Measurements from ENCODE around the gene SPNS1.
"Not testable (repeated sequence)": the region's sequence is repeated elsewhere in the genome, so short reads cannot be mapped to it uniquely, and the experiment has no call there.

SPNS1 gene, protein sequence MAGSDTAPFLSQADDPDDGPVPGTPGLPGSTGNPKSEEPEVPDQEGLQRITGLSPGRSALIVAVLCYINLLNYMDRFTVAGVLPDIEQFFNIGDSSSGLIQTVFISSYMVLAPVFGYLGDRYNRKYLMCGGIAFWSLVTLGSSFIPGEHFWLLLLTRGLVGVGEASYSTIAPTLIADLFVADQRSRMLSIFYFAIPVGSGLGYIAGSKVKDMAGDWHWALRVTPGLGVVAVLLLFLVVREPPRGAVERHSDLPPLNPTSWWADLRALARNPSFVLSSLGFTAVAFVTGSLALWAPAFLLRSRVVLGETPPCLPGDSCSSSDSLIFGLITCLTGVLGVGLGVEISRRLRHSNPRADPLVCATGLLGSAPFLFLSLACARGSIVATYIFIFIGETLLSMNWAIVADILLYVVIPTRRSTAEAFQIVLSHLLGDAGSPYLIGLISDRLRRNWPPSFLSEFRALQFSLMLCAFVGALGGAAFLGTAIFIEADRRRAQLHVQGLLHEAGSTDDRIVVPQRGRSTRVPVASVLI

DNA sequence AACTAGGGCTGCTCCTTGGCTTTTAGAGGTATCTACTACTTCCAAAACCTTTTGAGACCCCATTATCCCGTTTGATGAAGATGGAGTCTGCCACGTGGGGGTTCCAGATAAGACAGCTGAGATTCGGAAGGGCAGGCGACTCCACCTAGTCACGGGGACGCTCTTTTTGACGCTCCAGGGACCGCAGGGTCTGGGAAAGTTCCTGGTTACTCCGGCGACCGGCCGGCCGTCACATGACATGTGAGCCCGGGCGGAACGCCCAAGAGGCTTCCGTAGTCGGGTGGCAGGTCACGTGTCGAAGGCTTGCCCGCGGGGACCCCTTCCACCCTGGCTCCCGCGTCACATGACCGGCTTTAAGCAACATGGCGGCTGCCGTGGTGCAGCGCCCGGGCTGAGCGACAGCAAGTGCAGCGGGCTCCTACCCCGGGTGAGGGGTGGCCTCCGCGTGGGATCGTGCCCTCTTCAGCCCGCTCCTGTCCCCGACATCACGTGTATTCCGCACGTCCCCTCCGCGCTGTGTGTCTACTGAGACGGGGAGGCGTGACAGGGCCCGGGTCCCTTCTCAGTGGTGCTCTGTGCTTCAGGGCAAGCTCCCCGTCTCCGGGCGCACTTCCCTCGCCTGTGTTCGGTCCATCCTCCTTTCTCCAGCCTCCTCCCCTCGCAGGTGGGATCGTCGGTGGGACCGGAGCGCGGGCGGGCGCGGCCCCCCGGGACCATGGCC is at the start of gene SPNS1:
Gene SPNS1 (plus strand): TSS at position 342 of the 721 bp plus-strand sequence. CDS start 374 bp downstream, at position 716.
- peak; percentile 99 for DNase-seq (ENCODE audit: low spot score)

DNA sequence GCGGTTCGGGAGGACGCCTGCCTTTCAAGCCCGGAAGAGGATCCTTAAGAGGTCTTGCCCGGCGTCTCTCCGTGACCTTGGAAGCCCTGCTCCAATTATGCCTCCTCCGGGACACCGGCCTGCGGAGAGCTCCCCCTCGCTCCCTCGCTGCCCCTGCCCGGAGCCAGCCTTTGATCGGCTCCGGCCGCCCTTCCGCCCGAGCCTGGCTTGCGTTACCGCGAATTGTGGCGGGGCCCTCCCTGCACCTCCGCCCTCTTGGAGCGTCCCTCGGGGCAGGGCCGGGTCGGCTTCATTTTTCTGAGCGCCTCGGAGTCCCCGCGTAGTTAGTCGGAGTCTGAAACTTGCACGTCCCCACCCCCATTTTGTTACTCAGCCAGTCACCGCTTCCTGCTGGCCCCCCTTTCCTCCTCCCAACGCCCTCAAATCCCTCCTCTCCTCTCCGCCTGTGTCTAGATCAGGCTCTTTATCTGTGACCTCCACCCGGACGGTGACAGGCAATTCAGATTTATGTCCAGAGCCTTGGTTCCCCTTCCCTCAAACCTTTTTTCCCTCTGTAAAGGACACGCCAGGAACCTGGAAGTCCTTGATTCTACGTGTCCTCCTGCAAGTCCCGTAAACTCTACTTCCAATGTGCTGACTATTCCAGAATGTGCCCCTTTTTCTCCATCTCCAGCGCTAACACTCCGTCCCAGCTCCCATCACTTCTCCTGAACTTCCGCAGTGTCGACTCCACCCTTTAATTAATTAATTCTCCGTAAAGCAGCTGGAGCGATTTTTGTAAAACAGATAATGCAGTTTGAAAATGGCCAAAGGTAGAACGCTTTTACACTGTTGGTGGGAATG is 49.0 kb upstream of the SPNS1 start:
- DNase-seq (ENCODE audit: low spot score): peak; percentile 80

- not testable (repeated sequence) for DNase-seq (ENCODE audit: low spot score)
Observed at GRCh38 chr16:28926284-28926683, 48.3 kb upstream of the SPNS1 start.

DNA sequence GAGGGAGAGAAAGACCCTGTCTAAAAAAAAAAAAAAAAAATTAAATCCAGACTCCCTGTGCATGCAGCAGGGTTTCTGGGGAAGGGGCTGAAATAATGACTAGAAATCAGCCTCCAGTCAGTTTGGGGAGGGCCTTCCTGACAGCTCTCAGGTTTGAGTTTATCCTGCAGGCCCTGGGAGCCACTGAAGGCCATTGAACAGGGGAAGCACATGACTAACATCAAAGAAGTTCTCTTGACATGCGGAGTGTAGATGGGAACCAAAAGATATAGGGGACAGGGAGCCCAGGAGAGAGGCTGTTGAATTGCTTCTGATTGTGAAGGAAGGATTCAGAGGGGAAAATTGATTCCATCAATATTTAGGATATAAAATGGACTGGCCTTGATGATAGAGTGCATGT is 46.8 kb upstream of the SPNS1 start:
- no peak for DNase-seq (ENCODE audit: low spot score)

DNA sequence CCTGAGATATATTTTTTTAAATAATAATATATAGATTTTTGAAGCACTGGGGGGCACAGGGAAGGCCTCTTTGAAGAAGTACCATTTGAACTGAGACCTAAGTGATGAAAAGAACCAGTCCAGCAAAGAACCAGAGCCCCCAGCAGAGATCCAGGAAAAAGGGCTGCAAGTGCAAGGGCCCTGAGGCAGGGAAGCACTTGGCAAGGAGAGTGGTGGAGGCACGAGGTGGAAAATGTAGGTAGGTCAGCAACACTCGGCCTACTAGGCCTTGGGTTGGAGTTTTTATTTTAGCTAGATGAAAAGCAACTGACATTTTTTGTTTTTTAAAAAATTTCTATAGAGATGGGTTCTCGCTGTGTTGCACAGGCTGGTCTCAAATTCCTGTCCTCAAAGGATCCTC is 44.4 kb upstream of the SPNS1 start:
- DNase-seq (ENCODE audit: low spot score): no peak

DNA sequence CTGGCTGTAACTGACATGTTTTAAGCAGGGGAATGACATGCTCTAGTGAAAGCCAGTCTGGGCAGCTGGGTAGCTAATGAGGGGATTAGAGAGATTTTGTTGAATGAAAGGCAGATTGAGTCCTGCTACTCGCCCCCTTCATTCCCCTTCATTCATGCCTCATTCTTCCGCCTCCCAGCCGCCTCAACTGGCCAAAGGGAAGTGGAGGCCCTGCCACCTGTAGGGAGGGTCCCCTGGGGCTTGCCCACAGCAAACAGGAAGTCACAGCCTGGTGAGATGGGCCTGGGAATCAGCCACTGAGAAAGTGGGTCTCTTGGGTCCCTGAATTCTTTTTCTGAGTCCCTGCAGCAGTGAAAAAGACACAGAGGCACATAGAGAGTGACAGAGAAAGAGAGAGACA is 43.9 kb upstream of the SPNS1 start:
- no peak for DNase-seq (ENCODE audit: low spot score)

DNA sequence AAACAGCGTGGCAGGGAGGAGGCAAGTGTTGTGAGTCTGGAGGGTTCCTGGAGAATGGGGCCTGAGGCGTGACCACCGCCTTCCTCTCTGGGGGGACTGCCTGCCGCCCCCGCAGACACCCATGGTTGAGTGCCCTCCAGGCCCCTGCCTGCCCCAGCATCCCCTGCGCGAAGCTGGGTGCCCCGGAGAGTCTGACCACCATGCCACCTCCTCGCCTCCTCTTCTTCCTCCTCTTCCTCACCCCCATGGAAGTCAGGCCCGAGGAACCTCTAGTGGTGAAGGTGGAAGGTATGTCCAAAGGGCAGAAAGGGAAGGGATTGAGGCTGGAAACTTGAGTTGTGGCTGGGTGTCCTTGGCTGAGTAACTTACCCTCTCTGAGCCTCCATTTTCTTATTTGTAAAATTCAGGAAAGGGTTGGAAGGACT is 42.8 kb upstream of the SPNS1 start, which contains the start of gene CD19:
Gene CD19 (plus strand): TSS at position 171 of the 425 bp plus-strand sequence. CDS start 30 bp downstream, at position 201.
- no peak for DNase-seq (ENCODE audit: low spot score)

DNA sequence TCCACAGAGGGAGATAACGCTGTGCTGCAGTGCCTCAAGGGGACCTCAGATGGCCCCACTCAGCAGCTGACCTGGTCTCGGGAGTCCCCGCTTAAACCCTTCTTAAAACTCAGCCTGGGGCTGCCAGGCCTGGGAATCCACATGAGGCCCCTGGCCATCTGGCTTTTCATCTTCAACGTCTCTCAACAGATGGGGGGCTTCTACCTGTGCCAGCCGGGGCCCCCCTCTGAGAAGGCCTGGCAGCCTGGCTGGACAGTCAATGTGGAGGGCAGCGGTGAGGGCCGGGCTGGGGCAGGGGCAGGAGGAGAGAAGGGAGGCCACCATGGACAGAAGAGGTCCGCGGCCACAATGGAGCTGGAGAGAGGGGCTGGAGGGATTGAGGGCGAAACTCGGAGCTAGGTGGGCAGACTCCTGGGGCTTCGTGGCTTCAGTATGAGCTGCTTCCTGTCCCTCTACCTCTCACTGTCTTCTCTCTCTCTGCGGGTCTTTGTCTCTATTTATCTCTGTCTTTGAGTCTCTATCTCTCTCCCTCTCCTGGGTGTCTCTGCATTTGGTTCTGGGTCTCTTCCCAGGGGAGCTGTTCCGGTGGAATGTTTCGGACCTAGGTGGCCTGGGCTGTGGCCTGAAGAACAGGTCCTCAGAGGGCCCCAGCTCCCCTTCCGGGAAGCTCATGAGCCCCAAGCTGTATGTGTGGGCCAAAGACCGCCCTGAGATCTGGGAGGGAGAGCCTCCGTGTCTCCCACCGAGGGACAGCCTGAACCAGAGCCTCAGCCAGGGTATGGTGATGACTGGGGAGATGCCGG is 42.0 kb upstream of the SPNS1 start:
- DNase-seq (ENCODE audit: low spot score): no peak

DNA sequence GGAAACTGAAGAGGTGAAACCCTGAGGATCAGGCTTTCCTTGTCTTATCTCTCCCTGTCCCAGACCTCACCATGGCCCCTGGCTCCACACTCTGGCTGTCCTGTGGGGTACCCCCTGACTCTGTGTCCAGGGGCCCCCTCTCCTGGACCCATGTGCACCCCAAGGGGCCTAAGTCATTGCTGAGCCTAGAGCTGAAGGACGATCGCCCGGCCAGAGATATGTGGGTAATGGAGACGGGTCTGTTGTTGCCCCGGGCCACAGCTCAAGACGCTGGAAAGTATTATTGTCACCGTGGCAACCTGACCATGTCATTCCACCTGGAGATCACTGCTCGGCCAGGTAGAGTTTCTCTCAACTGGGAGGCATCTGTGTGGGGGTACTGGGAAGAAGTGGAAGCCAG is 41.4 kb upstream of the SPNS1 start:
- no peak for DNase-seq (ENCODE audit: low spot score)

DNA sequence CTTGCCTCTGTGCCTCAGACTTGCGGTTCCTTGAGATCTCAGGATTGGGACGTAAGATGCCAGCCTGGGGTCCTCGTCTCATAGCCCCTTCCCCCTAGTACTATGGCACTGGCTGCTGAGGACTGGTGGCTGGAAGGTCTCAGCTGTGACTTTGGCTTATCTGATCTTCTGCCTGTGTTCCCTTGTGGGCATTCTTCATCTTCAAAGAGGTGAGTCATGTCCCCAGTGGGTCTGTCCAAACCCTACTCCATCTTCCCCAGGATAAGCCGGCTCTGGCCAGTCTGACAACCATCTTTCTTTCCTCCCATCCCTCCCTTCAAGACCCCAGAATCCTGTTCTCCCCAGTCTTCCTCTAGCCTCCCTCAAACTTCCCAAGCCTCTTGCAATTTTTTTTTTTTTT is 39.2 kb upstream of the SPNS1 start:
- DNase-seq (ENCODE audit: low spot score): no peak

- peak; percentile 92 for DNase-seq (ENCODE audit: low spot score)
Observed at GRCh38 chr16:28935924-28936783, 38.4 kb upstream of the SPNS1 start.

DNA sequence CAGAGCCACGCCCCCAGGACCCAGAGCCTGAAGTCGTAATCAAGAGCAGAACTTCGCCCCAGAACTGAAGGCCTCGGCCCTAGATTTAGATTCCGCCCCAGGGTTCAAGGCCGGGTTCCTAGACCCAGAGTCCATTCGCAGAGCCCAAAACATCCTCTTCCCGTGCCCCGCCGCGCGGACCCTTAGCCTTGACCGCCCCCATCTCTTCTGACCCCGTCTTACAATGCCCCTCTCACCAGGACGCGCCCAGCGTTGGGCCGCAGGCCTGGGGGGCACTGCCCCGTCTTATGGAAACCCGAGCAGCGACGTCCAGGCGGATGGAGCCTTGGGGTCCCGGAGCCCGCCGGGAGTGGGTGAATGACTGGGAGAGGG is 37.8 kb upstream of the SPNS1 start:
- DNase-seq (ENCODE audit: low spot score): no peak

- DNase-seq (ENCODE audit: low spot score): no peak
Observed at GRCh38 chr16:28937222-28937876, 37.2 kb upstream of the SPNS1 start.

GRCh38 chr16:28938721-28939120 is 35.9 kb upstream of the SPNS1 start:
- DNase-seq (ENCODE audit: low spot score): no peak

- not testable (repeated sequence) for DNase-seq (ENCODE audit: low spot score)
Observed at GRCh38 chr16:28939825-28940224, 34.8 kb upstream of the SPNS1 start.

GRCh38 chr16:28943281-28943680 is 31.3 kb upstream of the SPNS1 start:
- DNase-seq (ENCODE audit: low spot score): no peak

DNA sequence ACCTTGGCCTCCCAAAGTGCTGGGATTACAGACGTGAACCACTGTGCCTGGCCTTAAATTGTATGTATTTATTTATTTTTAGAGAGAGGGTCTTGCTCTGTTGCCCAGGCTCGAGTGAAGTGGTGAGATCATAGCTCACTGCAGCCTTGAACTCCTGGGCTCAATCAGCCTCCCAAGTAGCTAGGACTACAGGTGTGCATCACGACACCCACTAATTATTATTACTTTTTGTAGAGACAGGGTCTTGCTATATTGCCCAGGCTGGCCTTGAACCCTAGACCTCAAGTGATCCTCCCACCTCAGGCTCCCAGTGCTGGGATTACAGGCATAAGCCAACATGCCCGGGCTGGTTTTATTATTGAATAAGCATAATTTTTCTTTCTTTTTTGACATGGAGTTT is 27.9 kb upstream of the SPNS1 start:
- DNase-seq (ENCODE audit: low spot score): no peak

DNA sequence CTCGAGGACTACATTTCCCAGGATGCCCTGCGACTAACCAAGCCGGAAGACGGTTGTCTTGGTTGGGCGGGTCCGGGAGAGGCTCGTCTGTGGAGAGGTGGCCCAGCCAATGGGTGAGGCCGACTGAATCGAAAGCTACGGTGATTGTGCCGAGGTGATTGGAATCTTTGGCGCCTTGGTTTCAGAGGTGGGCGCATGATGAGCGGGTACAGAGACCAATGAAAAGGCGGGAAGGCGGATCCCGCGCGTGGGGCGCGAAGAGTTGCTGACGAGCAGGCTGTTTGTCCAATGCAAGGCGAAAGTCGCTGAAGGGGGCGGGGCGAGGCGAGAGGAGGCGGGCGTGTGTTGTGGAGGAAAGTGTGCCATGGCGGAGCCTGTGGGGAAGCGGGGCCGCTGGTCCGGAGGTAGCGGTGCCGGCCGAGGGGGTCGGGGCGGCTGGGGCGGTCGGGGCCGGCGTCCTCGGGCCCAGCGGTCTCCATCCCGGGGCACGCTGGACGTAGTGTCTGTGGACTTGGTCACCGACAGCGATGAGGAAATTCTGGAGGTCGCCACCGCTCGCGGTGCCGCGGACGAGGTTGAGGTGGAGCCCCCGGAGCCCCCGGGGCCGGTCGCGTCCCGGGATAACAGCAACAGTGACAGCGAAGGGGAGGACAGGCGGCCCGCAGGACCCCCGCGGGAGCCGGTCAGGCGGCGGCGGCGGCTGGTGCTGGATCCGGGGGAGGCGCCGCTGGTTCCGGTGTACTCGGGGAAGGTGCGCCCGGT is 23.7 kb upstream of the SPNS1 start, which contains the start of gene NFATC2IP:
Gene NFATC2IP (plus strand): TSS at position 290 of the 762 bp plus-strand sequence. CDS start 75 bp downstream, at position 365.
- peak; percentile 99 for DNase-seq (ENCODE audit: low spot score)

All from AG20443 (cell line).